Omental fat pad (tissue), 4 donors: ENCODE results near the gene RNF141. TPM values are rescaled to one million over a fixed set of nuclear protein-coding genes. Genes with fewer than 3 reads are reported as not detected.

Experiments
- ATAC-seq: fragments of 150-250 bp; one replicate; pipeline ENCODE4 v1.9.1; 2016; ENCODE audit warnings: mild to moderate bottlenecking, moderate library complexity; ENCODE audit not compliant: low FRiP score
- DNase-seq: peaks from one replicate; pipeline ENCODE4 v3.0.0-alpha.2; 2019; ENCODE audit warnings: low spot score
- CTCF ChIP-seq, 3 donors: fragments of 450-650 bp; IDR thresholded peaks; one replicate each; pipeline ENCODE4 v1.5.1; 2016 to 2017; ENCODE audit warnings: antibody characterized with exemption in 3 of 3, mild to moderate bottlenecking in 3 of 3, moderate library complexity in 2 of 3
- total RNA-seq, 4 donors: library from RNA; depleted of rRNA; stranded (reverse); fragments of >200 nt; gene quantifications; one replicate each; pipeline ENCODE4 v1.1.0, GENCODE V29; 2016

The RNF141 gene
- total RNA-seq, 4 donors from 2014 or later: 20.0 to 35.8 (median 26.5) TPM

GRCh38 chr11:10539339-10539738 lies 1.6 kb downstream of the RNF141 start:
- ATAC-seq (no peak), DNase-seq (no peak)
- no peak for TF ChIP-seq CTCF (IDR thresholded peaks at IDR 0.05)

GRCh38 chr11:10538924-10539323 lies 2.1 kb downstream of the RNF141 start:
- ATAC-seq: no peak

GRCh38 chr11:10537600-10537999 lies 3.4 kb downstream of the RNF141 start:
- DNase-seq: no peak
- ATAC-seq: no peak
- TF ChIP-seq CTCF (IDR thresholded peaks at IDR 0.05): no peak

More at GRCh38 chr11:10538924-10539323, 2.1 kb downstream of the RNF141 start:
- TF ChIP-seq CTCF (IDR thresholded peaks at IDR 0.05): no peak
- no peak for DNase-seq

- ATAC-seq: no peak
- TF ChIP-seq CTCF (IDR thresholded peaks at IDR 0.05): no peak
These were observed 6.7 kb downstream of the RNF141 start for GRCh38 chr11:10534316-10534715.

GRCh38 chr11:10533323-10533722 lies 7.7 kb downstream of the RNF141 start:
- ATAC-seq: no peak
- TF ChIP-seq CTCF (IDR thresholded peaks at IDR 0.05): no peak
- DNase-seq: no peak

More at GRCh38 chr11:10534316-10534715, 6.7 kb downstream of the RNF141 start:
- no peak for DNase-seq

- no peak for TF ChIP-seq CTCF (IDR thresholded peaks at IDR 0.05)
These were observed 8.5 kb downstream of the RNF141 start for GRCh38 chr11:10532526-10532925.

GRCh38 chr11:10529279-10529678 lies 11.7 kb downstream of the RNF141 start:
- no peak for DNase-seq
- TF ChIP-seq CTCF (IDR thresholded peaks at IDR 0.05): no peak
- ATAC-seq: no peak

More at GRCh38 chr11:10532526-10532925, 8.5 kb downstream of the RNF141 start:
- ATAC-seq (no peak), DNase-seq (no peak)
